ENCODE results near the gene ATP6V1G2. TPM values are rescaled to one million over a fixed set of nuclear protein-coding genes. Genes with fewer than 3 reads are reported as not detected.

Gene ATP6V1G2
- total and polyA plus RNA-seq, 2 experiments from 2014 or later, result 1.8 to 2.8 TPM

GRCh38 chr6:31534011-31534410 lies 12.4 kb downstream of the ATP6V1G2 start:
- no peak overlapping the region for H3K9ac ChIP-seq
- DNase-seq, result no peak
- TF ChIP-seq EZH2 (IDR thresholded peaks at IDR 0.05; ENCODE audit: insufficient read depth, poor library complexity, severe bottlenecking) (no peak), EZH2phosphoT487 (IDR thresholded peaks at IDR 0.05; ENCODE audit: insufficient read depth, low read depth) (no peak)
- no peaks in the 10 kb centered on the region for H3K9me3 ChIP-seq (ENCODE audit: low read depth)
- peaks cover 7% of the 10 kb centered on the region for H3K4me1 ChIP-seq (ENCODE audit: insufficient read depth)
- H3K36me3 ChIP-seq (ENCODE audit: low read depth), result peaks cover 88% of the 10 kb centered on the region
- no peaks in the 10 kb centered on the region for H3K27me3 ChIP-seq (replicated peaks; ENCODE audit: insufficient read depth)
- peaks cover 71% of the 10 kb centered on the region for H3F3A ChIP-seq (ENCODE audit: insufficient read depth)
- peaks cover 66% of the 10 kb centered on the region for H3K79me2 ChIP-seq (ENCODE audit: insufficient read depth)
- 83 to 85% methylated on average over 6 of the region's 6 CpGs for WGBS, 2 experiments (ENCODE audit: low coverage in 1 of 2, low lambda C conversion rate in 2 of 2, missing lambda C conversion rate in 2 of 2)
- H4K20me1 ChIP-seq (ENCODE audit: insufficient read depth), result peaks cover 15% of the 10 kb centered on the region; the same call in 1 of the 2 replicates
- H3K4me3 ChIP-seq, result no peak overlapping the region
- H3K27ac ChIP-seq, result peak overlapping the region; percentile 20; the same call in 1 of the 2 replicates
- no peaks in the 10 kb centered on the region for H3K9me2 ChIP-seq (ENCODE audit: insufficient read depth)
- H3K4me2 ChIP-seq (ENCODE audit: unreplicated experiment), result no peak overlapping the region
- in situ Hi-C loops (cut with MboI), result no loop called here
- H2AFZ ChIP-seq, result no peak overlapping the region

GRCh38 chr6:31533455-31533841 lies 13.0 kb downstream of the ATP6V1G2 start:
- Histone ChIP-seq H3K9me2 (ENCODE audit: insufficient read depth) (no peaks in the 10 kb centered on the region), H3K36me3 (ENCODE audit: low read depth) (peaks cover 82% of the 10 kb centered on the region), H3K27me3 (replicated peaks; ENCODE audit: insufficient read depth) (no peaks in the 10 kb centered on the region), H2AFZ (no peak overlapping the region), H3K27ac (peak overlapping the region; percentile 20; the same call in 1 of the 2 replicates), H3F3A (ENCODE audit: insufficient read depth) (peaks cover 68% of the 10 kb centered on the region), H4K20me1 (ENCODE audit: insufficient read depth) (peaks cover 9% of the 10 kb centered on the region; the same call in 1 of the 2 replicates), H3K9ac (no peak overlapping the region), H3K4me1 (ENCODE audit: insufficient read depth) (peaks cover 2% of the 10 kb centered on the region; the same call in 1 of the 2 replicates), H3K4me3 (no peak overlapping the region), H3K4me2 (ENCODE audit: unreplicated experiment) (no peak overlapping the region), H3K79me2 (ENCODE audit: insufficient read depth) (peaks cover 61% of the 10 kb centered on the region), H3K9me3 (ENCODE audit: low read depth) (no peaks in the 10 kb centered on the region)
- TF ChIP-seq EZH2 (IDR thresholded peaks at IDR 0.05; ENCODE audit: insufficient read depth, poor library complexity, severe bottlenecking) (no peak), EZH2phosphoT487 (IDR thresholded peaks at IDR 0.05; ENCODE audit: insufficient read depth, low read depth) (no peak)
- WGBS, 2 experiments (ENCODE audit: low coverage in 1 of 2, low lambda C conversion rate in 2 of 2, missing lambda C conversion rate in 2 of 2), result 50 to 79% methylated on average over 1 of the region's 1 CpG
- no peak for DNase-seq
- in situ Hi-C loops (cut with MboI), result no loop called here

GRCh38 chr6:31532644-31533454 lies 13.6 kb downstream of the ATP6V1G2 start:
- H3F3A ChIP-seq (ENCODE audit: insufficient read depth), result peaks cover 68% of the 10 kb centered on the region
- H3K4me2 ChIP-seq (ENCODE audit: unreplicated experiment), result no peak overlapping the region
- H3K9me3 ChIP-seq (ENCODE audit: low read depth), result no peaks in the 10 kb centered on the region
- in situ Hi-C loops (cut with MboI), result no loop called here
- H3K27me3 ChIP-seq (replicated peaks; ENCODE audit: insufficient read depth), result no peaks in the 10 kb centered on the region
- no peak overlapping the region for H3K9ac ChIP-seq
- peaks cover 77% of the 10 kb centered on the region for H3K36me3 ChIP-seq (ENCODE audit: low read depth)
- no peak overlapping the region for H3K4me3 ChIP-seq
- H3K27ac ChIP-seq, result no peak overlapping the region
- H3K79me2 ChIP-seq (ENCODE audit: insufficient read depth), result peaks cover 55% of the 10 kb centered on the region
- H4K20me1 ChIP-seq (ENCODE audit: insufficient read depth), result peaks cover 6% of the 10 kb centered on the region; the same call in 1 of the 2 replicates
- WGBS, 2 experiments (ENCODE audit: low coverage in 1 of 2, low lambda C conversion rate in 2 of 2, missing lambda C conversion rate in 2 of 2), result 57 to 67% methylated on average over 8 to 9 of the region's 9 CpGs
- H2AFZ ChIP-seq, result no peak overlapping the region
- no peaks in the 10 kb centered on the region for H3K9me2 ChIP-seq (ENCODE audit: insufficient read depth)
- no peak for DNase-seq
- no peaks in the 10 kb centered on the region for H3K4me1 ChIP-seq (ENCODE audit: insufficient read depth)
- TF ChIP-seq EZH2 (IDR thresholded peaks at IDR 0.05; ENCODE audit: insufficient read depth, poor library complexity, severe bottlenecking) (no peak), EZH2phosphoT487 (IDR thresholded peaks at IDR 0.05; ENCODE audit: insufficient read depth, low read depth) (no peak)

GRCh38 chr6:31531771-31532643 lies 14.4 kb downstream of the ATP6V1G2 start:
- Histone ChIP-seq H3K4me3 (no peak overlapping the region), H2AFZ (no peak overlapping the region), H3K9ac (no peak overlapping the region), H3K4me1 (ENCODE audit: insufficient read depth) (peaks cover 3% of the 10 kb centered on the region; the same call in 1 of the 2 replicates), H3K27me3 (replicated peaks; ENCODE audit: insufficient read depth) (no peaks in the 10 kb centered on the region), H3F3A (ENCODE audit: insufficient read depth) (peaks cover 73% of the 10 kb centered on the region), H4K20me1 (ENCODE audit: insufficient read depth) (peaks cover 6% of the 10 kb centered on the region; the same call in 1 of the 2 replicates), H3K9me3 (ENCODE audit: low read depth) (no peaks in the 10 kb centered on the region), H3K4me2 (ENCODE audit: unreplicated experiment) (no peak overlapping the region), H3K9me2 (ENCODE audit: insufficient read depth) (no peaks in the 10 kb centered on the region), H3K36me3 (ENCODE audit: low read depth) (peaks cover 71% of the 10 kb centered on the region), H3K27ac (no peak overlapping the region), H3K79me2 (ENCODE audit: insufficient read depth) (peaks cover 46% of the 10 kb centered on the region)
- in situ Hi-C loops (cut with MboI), result no loop called here
- no peak for TF ChIP-seq EZH2phosphoT487 (IDR thresholded peaks at IDR 0.05; ENCODE audit: insufficient read depth, low read depth)
- no peak for TF ChIP-seq EZH2 (IDR thresholded peaks at IDR 0.05; ENCODE audit: insufficient read depth, poor library complexity, severe bottlenecking)
- DNase-seq, result no peak
- 67 to 77% methylated on average over 8 to 9 of the region's 9 CpGs for WGBS, 2 experiments (ENCODE audit: low coverage in 1 of 2, low lambda C conversion rate in 2 of 2, missing lambda C conversion rate in 2 of 2)

Measured in GM23248 (cell line).